GM19467 (cell line): ENCODE measurements around the gene ZFP36L2.

Experiments
- ATAC-seq: cut with Tn5 transposase; IDR thresholded peaks from one replicate; pipeline ENCODE4 v1.9.1; 2021; ENCODE audit warnings: mild to moderate bottlenecking, moderate library complexity; ENCODE audit not compliant: unreplicated experiment

Gene ZFP36L2

DNA sequence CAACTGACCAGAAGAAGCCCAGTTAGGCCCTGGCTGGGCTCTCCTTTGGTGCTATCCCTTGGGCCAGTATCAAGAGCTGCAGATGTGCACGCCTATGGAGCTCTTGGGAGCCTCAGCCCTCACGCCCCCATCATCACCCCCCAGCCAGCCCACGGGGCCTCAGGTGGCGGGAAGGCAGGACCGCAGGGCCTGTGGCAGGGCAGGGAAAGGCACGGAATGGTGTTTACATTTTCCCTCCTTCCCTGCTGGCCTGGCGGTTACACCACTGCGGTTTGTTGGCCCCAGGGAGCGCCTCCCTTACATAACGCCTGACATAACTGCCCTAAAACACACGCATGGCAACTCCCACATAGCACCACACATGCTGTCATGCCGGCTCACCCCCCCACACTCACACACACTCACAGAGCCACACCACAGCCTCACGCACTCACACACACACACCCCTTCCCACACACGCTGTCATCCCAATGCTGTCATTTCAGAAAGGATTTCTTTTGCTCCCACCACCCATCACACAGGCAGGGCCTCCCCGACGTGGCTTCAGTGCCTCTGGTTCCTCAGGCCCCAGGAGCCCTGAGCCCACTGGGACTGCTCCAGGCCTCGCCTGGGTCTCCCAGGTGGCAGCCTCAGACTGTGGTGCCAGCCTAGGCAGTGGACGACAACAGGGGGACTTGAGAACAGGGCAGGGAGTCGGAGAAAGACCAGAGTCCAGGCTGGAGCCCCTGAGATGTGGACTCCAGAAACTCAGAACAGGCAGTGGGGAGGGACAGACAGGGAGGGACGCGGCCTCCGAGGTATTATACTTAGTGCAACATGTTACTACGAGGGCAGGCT lies 15.7 kb downstream of the ZFP36L2 start:
- ATAC-seq, result no peak

GRCh38 chr2:43210125-43210466 lies 16.3 kb downstream of the ZFP36L2 start:
- no peak for ATAC-seq

DNA sequence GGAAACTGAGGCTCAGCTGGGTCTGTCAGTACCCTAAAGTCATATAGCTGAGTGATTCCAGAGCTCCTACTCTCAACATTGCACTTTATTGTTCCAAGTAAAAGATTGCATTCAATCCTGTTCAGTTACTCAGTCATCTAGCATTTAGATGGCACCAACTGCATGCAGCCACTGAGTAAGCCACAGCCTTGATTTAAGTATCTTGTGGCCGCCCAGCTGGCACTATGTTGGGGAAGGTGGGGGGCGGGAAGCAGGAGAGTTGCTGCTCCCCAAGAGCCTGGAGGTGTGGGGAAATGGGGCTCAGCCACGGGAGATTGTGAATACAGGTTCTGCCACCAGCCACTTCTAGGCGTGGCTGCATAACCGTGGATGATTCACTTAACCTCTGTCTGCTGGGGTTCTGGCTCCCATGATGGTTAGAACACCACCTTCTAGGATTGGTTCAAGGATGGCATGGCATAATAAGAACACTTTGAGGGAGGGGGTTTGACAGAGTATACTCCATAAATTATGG lies 17.1 kb downstream of the ZFP36L2 start:
- ATAC-seq, result no peak

DNA sequence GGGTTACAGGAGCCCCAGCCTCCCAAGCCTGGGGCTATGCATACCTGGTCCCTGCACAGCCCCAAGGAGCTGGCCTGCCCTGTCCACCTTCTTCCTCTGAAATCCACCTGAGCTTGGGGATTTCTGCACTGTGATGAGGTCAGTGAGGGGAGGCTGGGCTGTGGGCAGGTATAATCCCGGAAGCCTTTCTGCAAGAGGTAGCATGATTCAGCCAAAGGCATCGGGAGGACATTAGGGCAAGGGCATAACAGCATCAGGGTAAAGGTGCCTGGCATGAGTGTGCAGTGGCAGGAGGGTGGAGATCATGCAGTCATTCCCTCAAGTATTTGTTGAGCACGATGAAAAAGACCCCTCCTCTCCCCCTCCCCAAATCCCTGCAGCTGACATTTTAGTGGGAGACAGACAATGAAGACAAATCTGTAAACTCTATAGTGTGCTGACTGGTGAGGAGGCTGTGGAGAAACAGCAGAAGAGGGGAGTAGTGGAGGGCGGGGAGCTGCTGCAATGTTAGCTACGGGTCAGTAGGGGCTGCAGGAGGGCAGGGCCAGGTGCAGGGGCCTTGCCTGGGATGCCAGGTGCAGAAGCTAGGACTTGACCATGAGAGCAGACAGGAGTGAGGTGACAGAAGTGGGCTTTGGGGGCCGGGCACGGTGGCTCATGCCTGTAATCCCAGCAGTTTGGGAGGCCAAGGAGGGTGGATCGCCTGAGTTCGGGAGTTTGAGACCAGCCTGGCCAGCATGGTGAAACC lies 18.7 kb downstream of the ZFP36L2 start:
- no peak for ATAC-seq

DNA sequence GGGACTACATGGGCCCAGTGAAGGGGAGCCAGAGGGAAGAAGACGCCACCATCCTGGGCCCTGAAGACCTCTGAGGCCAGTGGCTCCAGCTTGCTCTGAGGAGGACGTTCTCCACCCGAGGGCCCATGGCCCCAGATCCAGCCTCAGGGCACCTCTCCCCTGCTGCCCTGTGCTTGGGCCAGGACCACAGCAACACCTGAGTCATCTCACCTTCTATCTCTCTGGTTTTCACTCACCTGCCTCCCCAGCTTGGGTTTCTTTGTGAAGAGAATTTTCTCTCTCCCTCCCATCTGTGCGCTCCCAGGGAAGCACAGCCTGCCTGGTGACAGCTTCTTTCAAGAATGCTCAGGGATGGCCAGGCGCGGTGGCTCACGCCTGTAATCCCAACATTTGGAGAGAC lies 19.8 kb downstream of the ZFP36L2 start:
- no peak for ATAC-seq

DNA sequence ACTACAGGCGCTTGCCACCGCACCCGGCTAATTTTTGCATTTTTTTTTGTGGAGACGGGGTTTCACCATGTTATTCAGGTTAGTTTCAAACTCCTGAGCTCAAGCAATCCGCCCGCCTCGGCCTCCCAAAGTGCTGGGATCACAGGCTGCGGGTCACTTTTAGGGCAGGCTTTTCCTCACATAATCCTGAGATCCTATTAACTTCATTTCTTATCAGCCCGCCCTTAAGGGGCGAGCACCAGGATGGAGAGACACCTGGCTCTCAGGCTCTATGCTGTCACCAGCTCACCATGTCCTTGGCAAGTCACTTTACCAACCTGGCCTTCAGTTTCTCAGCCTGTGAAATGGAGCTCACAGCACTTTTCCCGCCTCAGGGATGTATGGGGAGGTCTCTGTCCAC lies 23.0 kb downstream of the ZFP36L2 start:
- ATAC-seq, result no peak

DNA sequence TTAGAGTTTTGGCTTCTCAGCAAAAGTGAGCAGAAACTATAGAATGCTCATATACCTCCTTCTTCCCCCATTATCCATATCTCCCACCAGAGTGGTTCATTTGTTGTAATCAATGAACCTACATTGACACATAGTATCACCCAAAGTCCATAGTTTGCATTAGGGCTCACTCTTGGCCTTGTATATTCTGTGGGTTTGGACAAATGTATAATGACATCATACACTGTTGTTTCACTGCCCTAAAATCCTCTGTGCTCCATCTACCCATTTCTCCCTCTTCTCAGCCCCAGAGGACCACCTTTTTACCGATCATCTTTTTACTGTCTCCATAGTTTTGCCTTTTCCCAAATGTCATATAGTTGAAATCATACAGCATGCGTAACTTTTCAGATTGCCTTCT lies 24.1 kb downstream of the ZFP36L2 start:
- no peak for ATAC-seq

GRCh38 chr2:43201497-43201896 lies 24.9 kb downstream of the ZFP36L2 start:
- ATAC-seq, result no peak

- no peak for ATAC-seq
Observed at GRCh38 chr2:43201016-43201415, 25.4 kb downstream of the ZFP36L2 start.

GRCh38 chr2:43199492-43200488 lies 26.6 kb downstream of the ZFP36L2 start:
- no peak for ATAC-seq

GRCh38 chr2:43198263-43198662 lies 28.1 kb downstream of the ZFP36L2 start:
- no peak for ATAC-seq

GRCh38 chr2:43197588-43197896 lies 28.9 kb downstream of the ZFP36L2 start:
- ATAC-seq, result no peak

DNA sequence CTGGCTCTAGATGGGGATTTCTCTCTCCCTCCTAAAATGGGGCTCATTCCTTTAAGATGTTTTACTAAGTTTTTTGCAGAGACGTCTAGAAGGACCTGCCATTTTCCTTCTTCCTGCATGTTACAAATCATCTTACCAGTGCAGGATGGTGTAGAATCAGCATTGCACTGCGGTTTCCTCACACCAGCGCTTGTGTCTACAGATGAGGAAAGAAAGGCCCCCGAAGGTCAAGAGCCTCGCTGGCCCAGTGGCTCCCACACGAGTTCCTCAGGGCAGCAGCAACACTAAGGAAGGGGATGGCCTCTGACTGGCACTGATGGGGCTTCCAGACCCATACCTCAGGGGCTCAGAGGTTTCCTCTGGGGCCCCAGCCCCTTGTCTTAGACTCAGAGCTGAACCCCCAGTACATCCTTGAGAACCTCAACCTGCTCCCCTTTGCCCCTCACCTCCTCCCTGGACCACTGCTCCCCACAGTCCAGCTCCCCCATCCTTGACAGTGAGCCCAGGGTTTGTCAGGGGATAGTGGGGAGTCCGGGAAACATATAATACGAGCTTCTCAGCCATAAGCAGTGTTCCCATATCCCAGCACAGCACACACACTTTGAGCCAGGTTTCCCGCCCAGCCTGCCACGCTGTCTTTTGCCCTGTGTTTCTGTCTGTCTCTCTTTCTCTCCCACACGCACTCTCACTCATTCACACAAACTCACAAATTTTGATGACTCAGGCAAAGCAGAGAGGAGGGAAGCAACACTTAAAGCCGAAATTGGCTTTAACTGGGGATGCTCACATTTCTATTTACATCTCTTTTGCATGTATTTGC lies 29.4 kb downstream of the ZFP36L2 start:
- ATAC-seq, result no peak

GRCh38 chr2:43194121-43194869 lies 32.1 kb downstream of the ZFP36L2 start:
- ATAC-seq, result peak; percentile 48

DNA sequence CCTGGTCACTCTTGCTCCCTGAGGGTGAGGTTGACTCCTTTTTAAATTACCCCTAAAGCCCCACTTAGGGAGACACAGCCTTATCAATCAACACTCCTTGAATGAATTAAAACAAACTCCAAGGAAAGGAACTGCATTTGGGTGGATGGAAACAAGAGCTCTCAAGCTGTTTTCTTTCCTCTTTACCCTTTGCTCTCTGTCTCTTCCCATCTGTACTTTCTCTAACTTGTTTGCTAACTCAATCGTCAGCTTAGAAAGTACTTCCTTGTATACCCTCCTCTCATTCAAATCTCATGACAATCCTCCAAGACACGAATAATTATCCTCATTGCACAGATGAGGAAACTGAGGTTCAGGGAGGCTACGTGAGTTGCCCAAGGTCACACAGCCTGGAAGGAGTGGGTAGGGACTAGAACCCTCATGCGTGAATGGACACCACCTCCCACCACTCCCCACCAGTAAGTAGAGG lies 32.7 kb downstream of the ZFP36L2 start:
- ATAC-seq, result no peak

- ATAC-seq, result no peak
Observed at GRCh38 chr2:43192744-43193651, 33.4 kb downstream of the ZFP36L2 start.

- ATAC-seq, result no peak
Observed at GRCh38 chr2:43191947-43192516, 34.4 kb downstream of the ZFP36L2 start.
